ENCODE measurements around the gene PILRA.

The PILRA gene

GRCh38 chr7:100413889-100414288 lies 40.6 kb downstream of the PILRA start:
- DNase-seq = no peak

- no peak for DNase-seq
These were observed 42.2 kb downstream of the PILRA start for GRCh38 chr7:100415448-100415847.

GRCh38 chr7:100418930-100419659 lies 45.8 kb downstream of the PILRA start:
- no peak for DNase-seq

GRCh38 chr7:100419660-100420226 lies 46.5 kb downstream of the PILRA start:
- no peak for DNase-seq

- DNase-seq = no peak
These were observed 50.0 kb downstream of the PILRA start for GRCh38 chr7:100423315-100423714.

GRCh38 chr7:100425347-100425746 lies 52.1 kb downstream of the PILRA start:
- DNase-seq = no peak

GRCh38 chr7:100426516-100426915 lies 53.2 kb downstream of the PILRA start:
- no peak for DNase-seq

- no peak for DNase-seq
These were observed 54.5 kb downstream of the PILRA start for GRCh38 chr7:100427762-100428198.

GRCh38 chr7:100428199-100428966 lies 55.1 kb downstream of the PILRA start, which contains the start of gene ZCWPW1:
TSS of gene ZCWPW1 (minus strand) at chr7:100428703. CDS start at chr7:100420649, 8,054 bp downstream.
- peak; percentile 99 for DNase-seq

GRCh38 chr7:100428967-100429636 lies 55.8 kb downstream of the PILRA start:
- peak; percentile 100 for DNase-seq

- DNase-seq = peak; percentile 99
These were observed 56.6 kb downstream of the PILRA start, which contains the start of gene MEPCE for GRCh38 chr7:100429637-100430492. TSS of gene MEPCE (plus strand) at chr7:100429831. CDS start at chr7:100430019, 188 bp downstream.

- DNase-seq = peak; percentile 31
These were observed 57.4 kb downstream of the PILRA start for GRCh38 chr7:100430493-100431285.

GRCh38 chr7:100431286-100431735 lies 58.0 kb downstream of the PILRA start:
- no peak for DNase-seq

- peak; percentile 32 for DNase-seq
These were observed 58.8 kb downstream of the PILRA start for GRCh38 chr7:100432053-100432452.

- no peak for DNase-seq
These were observed 59.5 kb downstream of the PILRA start for GRCh38 chr7:100432621-100433275.

- no peak for DNase-seq
These were observed 59.9 kb downstream of the PILRA start for GRCh38 chr7:100433276-100433591.

- no peak for DNase-seq
These were observed 60.5 kb downstream of the PILRA start for GRCh38 chr7:100433592-100434296.

GRCh38 chr7:100434297-100435144 lies 61.2 kb downstream of the PILRA start:
- DNase-seq = no peak

All from hematopoietic multipotent progenitor cell treated with erythropoietin and hydrocortisone succinate and interleukin-3 and kit ligand, for 4 days (in vitro differentiated cells).